KMS-11 (cell line): ENCODE results near the gene ANKRD55.
A peak's percentile ranks its signal among the peaks of the same experiment; 100 is the strongest.

ENCODE experiments used
- H2AFZ ChIP-seq: fragments of 200-600 bp; sonication (generic); 2 replicates; pipeline ENCODE4 v1.6.1; 2016; ENCODE audit warnings: antibody characterized with exemption, mixed run types, low read depth
- H3K27ac ChIP-seq: fragments of 200-600 bp; sonication (generic); 2 replicates; pipeline ENCODE4 v1.6.1; 2016; ENCODE audit warnings: mild to moderate bottlenecking, mixed run types
- H3K27me3 ChIP-seq: fragments of 200-600 bp; sonication (generic); 2 replicates; pipeline ENCODE4 v1.6.1; 2017; ENCODE audit warnings: mild to moderate bottlenecking, low read depth, mixed run types, moderate library complexity; ENCODE audit not compliant: insufficient read depth
- H3K36me3 ChIP-seq: fragments of 200-600 bp; sonication (generic); 2 replicates; pipeline ENCODE4 v1.6.1; 2017; ENCODE audit warnings: mild to moderate bottlenecking, mixed run types; ENCODE audit not compliant: insufficient read depth
- H3K4me1 ChIP-seq: fragments of 200-600 bp; sonication (generic); 2 replicates; pipeline ENCODE4 v1.6.1; 2016; ENCODE audit warnings: mild to moderate bottlenecking, low read depth, mixed run types; ENCODE audit not compliant: poor library complexity, severe bottlenecking
- H3K4me2 ChIP-seq: fragments of 200-600 bp; sonication (generic); 2 replicates; pipeline ENCODE4 v1.7.0; 2016; ENCODE audit warnings: mild to moderate bottlenecking, mixed run types
- H3K4me3 ChIP-seq: fragments of 200-600 bp; sonication (generic); IDR thresholded peaks from 2 replicates; pipeline ENCODE4 v1.6.1; 2017; ENCODE audit warnings: low read depth, low read length, mixed read lengths; ENCODE audit not compliant: insufficient read depth
- H3K79me2 ChIP-seq: fragments of 200-600 bp; sonication (generic); 2 replicates; pipeline ENCODE4 v1.6.1; 2016; ENCODE audit warnings: low read depth, mixed run types; ENCODE audit not compliant: insufficient read depth
- H3K9ac ChIP-seq: fragments of 200-600 bp; sonication (generic); 2 replicates; pipeline ENCODE4 v1.6.1; 2016; ENCODE audit warnings: mild to moderate bottlenecking, mixed run types
- H4K20me1 ChIP-seq: fragments of 200-600 bp; sonication (generic); 2 replicates; pipeline ENCODE4 v1.6.1; 2016; ENCODE audit warnings: mild to moderate bottlenecking, mixed run types; ENCODE audit not compliant: insufficient read depth
- CTCF ChIP-seq: fragments of 200-600 bp; sonication (generic); conservative IDR thresholded peaks from 2 replicates; pipeline ENCODE4 v1.6.1; 2017; ENCODE audit warnings: low read depth, mild to moderate bottlenecking, antibody characterized with exemption, low read length, moderate library complexity, mixed read lengths

The ANKRD55 gene

GRCh38 chr5:56056875-56057274, 176.3 kb downstream of the ANKRD55 start:
- Histone ChIP-seq H3K27ac (peak overlapping the region; percentile 77; the same call in 1 of the 2 replicates), H3K27me3 (no peaks in the 10 kb centered on the region), H2AFZ (no peak overlapping the region), H3K9ac (no peak overlapping the region), H4K20me1 (no peaks in the 10 kb centered on the region), H3K36me3 (no peaks in the 10 kb centered on the region), H3K4me1 (peaks cover 90% of the 10 kb centered on the region), H3K4me3 (no peak overlapping the region), H3K79me2 (no peaks in the 10 kb centered on the region; the same call in 1 of the 2 replicates), H3K4me2 (peak overlapping the region; percentile 87; the same call in 1 of the 2 replicates)
- no peak for TF ChIP-seq CTCF

DNA sequence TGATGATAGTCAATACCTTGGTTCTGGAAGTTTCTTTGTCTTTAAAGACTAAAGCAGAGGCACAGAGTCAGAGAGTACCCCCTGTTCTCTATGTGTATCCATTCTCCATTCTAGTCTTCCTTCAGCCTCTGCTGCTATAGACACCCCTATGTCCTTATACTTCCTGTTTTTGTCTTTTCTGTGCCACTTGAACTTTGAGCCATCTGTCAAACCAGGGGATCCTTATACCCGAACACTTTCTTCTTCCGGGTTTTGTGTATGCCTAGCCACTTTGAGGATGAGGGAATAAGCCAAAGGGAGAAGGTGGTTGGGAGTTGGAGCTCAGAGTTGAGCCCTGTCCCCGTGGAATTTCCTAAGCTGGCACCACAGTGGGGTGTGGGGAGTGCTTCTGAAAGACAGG, 177.3 kb downstream of the ANKRD55 start:
- peak overlapping the region; percentile 29; the same call in 1 of the 2 replicates for H3K4me2 ChIP-seq
- no peak overlapping the region for H3K9ac ChIP-seq
- H3K79me2 ChIP-seq: no peaks in the 10 kb centered on the region; the same call in 1 of the 2 replicates
- H3K4me1 ChIP-seq: peaks cover 88% of the 10 kb centered on the region
- no peak overlapping the region for H3K4me3 ChIP-seq
- no peaks in the 10 kb centered on the region for H3K36me3 ChIP-seq
- H4K20me1 ChIP-seq: no peaks in the 10 kb centered on the region
- no peaks in the 10 kb centered on the region for H3K27me3 ChIP-seq
- TF ChIP-seq CTCF: no peak
- H2AFZ ChIP-seq: peak overlapping the region; percentile 8; the same call in 1 of the 2 replicates
- peak overlapping the region; percentile 21; the same call in 1 of the 2 replicates for H3K27ac ChIP-seq

DNA sequence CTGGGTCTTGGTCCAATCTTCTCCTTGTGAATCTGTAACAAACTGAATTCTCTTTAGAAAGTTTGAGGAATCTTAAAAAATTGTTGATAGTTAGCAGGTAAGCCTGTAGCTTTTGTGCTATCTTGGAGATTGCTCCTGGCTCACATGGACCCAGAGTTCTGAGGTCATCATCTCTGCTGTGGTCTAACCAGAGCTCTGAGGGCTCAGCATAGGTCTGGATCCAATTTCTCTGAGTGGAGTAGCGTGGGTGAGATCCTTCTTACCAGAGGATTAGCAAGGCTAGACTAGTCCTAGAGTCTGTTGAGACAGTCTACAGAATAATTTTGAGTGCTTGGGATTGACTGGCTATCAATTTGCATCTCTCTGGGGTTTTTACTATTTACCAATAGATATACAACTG, 177.8 kb downstream of the ANKRD55 start:
- Histone ChIP-seq H3K9ac (no peak overlapping the region), H4K20me1 (no peaks in the 10 kb centered on the region), H3K27ac (peak overlapping the region; percentile 21; the same call in 1 of the 2 replicates), H3K4me3 (no peak overlapping the region), H2AFZ (peak overlapping the region; percentile 8; the same call in 1 of the 2 replicates), H3K4me2 (peak overlapping the region; percentile 29; the same call in 1 of the 2 replicates), H3K4me1 (peaks cover 88% of the 10 kb centered on the region), H3K27me3 (no peaks in the 10 kb centered on the region), H3K79me2 (no peaks in the 10 kb centered on the region; the same call in 1 of the 2 replicates), H3K36me3 (no peaks in the 10 kb centered on the region)
- TF ChIP-seq CTCF: no peak

DNA sequence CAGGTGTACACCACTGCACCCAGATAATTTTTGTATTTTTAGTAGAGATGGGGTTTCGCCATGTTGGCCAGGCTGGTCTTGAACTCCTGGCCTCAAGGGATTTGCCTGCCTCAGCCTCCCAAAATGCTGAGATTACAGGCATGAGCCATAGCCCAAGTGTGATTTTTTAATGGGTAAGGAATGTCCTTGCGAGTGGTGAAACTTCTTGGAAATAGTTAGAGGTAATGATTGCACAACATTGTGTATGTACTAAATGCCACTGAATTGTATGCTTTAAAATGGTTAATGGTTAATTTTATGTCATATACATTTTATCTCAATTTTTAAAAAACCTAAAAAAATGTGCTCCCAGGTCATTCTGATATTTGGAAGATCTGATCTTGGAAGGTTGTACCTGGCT, 178.5 kb downstream of the ANKRD55 start:
- no peak overlapping the region for H3K9ac ChIP-seq
- no peak overlapping the region for H3K27ac ChIP-seq
- no peaks in the 10 kb centered on the region for H3K36me3 ChIP-seq
- no peak overlapping the region for H2AFZ ChIP-seq
- H3K27me3 ChIP-seq: no peaks in the 10 kb centered on the region
- peaks cover 88% of the 10 kb centered on the region for H3K4me1 ChIP-seq
- TF ChIP-seq CTCF: no peak
- H3K4me3 ChIP-seq: no peak overlapping the region
- H4K20me1 ChIP-seq: no peaks in the 10 kb centered on the region
- no peaks in the 10 kb centered on the region; the same call in 1 of the 2 replicates for H3K79me2 ChIP-seq
- H3K4me2 ChIP-seq: peak overlapping the region; percentile 29; the same call in 1 of the 2 replicates
